Mesenteric fat pad (tissue), 1 donor: ENCODE results near the gene SAFB. TPM values are rescaled to one million over a fixed set of nuclear protein-coding genes. Genes with fewer than 3 reads are reported as not detected.

ENCODE experiments used
- DNase-seq: peaks from one replicate; pipeline ENCODE4 v3.0.0-alpha.2; 2020; ENCODE audit warnings: low spot score
- total RNA-seq: library from RNA; stranded (reverse); fragmentation: NEBNext Ultra II Directional; extraction: Animal tissue kit (Norgen Biotek cat#: 25700); gene quantifications from one replicate; pipeline ENCODE4 v1.2.1, GENCODE V29; 2021
- donor health status: DM: yes; HTN: yes; CAD: no.

Gene SAFB
- total RNA-seq, 1 donor from 2014 or later: 69.9 TPM

DNA sequence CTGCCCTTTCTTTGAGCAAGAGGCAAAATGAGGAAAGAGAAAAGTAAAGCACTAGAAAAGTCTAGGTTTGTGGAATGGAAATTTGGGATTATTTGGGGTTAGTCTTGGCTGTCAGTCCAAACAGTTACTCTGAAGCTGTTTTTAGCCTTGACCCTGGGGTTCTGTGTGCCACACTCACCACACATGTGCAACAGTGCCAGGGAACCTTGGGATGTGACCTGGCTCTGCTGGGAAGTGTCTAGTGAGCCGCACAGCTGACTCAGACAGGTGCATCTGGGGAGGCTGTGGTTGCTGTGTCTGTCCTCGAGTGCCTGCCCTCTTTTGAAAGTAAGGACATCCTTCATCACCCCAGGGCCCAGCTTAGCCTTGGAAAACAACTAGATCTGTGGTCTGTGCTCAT, 41.6 kb downstream of the SAFB start:
- no peak for DNase-seq

DNA sequence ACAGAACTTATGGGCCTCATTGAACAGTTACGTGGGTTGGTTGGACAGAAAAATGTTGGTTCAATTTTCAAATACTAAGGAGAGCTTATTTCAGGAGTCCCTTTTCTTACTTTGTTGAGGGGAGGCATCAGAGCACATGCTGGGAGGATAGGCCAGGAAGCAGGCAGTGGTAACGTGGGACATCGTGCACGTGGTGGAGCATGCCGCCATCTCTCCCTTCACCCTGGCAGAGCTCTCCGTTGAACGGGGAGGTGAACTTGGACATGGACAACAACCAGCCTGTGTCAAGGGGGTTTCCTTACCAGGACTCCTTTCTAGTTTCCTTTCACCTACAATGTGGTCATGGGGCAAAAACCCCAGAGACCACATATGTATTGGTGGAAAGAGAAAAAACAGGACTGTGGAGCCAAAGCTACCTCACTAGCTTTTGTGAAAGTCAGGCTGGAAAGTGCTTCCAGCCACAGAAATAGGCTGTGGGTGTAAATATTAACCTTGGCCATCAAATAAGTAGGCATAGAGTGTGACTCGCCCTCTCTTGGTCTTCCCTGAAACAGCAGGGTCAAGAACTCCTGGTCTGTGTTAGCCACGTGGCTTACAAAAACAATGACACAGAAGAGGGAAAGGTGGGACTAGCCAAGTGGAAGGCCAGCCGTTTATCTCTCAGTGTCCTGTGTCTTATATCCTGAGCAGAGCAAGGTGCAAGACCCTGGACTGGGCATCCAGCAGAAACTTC, 43.1 kb downstream of the SAFB start:
- DNase-seq: no peak

DNA sequence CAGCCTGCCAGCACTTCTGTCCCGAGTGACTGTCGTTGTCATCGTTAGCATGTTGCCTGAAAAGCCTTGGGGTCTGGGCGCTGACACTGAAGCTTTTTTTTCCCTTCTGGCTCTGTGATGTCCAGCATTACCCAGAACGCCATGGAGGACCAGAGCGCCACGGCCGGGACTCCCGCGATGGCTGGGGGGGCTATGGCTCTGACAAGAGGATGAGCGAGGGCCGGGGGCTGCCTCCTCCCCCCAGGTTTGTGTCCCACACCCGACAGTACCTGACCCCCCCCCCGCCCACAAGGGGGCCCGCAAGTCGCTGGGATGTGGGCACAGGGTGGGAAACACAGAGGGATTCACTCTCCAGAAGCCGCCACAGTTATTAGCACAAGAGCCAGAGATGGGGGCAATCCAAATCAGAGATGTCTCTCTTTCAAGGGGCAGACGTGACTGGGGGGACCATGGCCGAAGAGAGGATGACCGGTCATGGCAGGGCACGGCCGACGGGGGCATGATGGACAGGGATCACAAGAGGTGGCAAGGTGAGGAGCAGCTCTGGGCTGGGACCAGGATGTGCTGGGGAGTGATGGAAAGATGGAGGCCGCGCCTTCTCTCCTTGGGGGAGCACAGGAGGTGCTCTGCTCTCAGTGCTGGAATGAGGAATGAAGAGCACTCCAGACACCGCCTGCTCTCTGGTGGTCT, 44.2 kb downstream of the SAFB start:
- DNase-seq: no peak

DNA sequence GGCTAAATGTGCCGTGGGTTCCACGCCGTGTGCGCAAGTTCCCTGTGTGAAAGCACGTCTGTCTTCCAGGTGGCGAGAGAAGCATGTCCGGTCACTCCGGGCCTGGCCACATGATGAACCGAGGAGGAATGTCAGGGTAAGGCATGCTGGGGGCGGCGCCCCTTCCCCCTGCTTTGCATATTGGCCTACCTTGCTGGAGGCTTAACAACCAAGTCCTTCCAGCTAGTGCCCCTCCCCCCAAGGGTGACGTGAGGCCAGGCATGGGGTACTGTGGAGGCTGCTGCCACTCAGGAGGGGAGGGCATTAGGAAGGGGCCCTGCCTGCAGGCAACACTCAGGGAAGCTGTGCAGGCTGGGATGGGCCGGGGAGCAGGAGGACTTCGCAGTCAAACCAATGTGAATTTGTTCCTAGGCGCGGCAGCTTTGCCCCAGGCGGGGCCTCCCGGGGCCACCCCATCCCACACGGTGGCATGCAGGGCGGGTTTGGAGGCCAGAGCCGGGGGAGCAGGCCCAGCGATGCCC, 44.9 kb downstream of the SAFB start:
- no peak for DNase-seq

DNA sequence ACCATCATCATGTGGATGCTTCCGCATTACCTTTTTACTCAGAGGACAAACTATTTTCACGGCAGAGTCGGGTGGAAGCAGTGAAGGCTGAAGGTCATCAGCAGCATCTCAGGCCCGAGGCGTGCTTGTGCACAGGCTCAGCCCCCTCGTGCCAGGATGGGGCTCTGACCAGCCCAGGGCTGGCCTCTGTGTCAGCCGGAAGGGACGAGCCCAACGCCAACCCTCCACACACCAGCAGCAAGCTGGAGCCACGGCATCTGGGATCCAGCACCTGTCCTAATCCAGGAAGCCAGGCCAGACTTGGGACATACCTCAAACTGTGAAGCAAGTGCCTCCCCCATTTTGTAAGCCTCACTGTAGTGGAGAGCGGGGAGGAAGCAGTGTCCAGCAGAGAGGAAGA, 46.3 kb downstream of the SAFB start:
- DNase-seq: no peak

DNA sequence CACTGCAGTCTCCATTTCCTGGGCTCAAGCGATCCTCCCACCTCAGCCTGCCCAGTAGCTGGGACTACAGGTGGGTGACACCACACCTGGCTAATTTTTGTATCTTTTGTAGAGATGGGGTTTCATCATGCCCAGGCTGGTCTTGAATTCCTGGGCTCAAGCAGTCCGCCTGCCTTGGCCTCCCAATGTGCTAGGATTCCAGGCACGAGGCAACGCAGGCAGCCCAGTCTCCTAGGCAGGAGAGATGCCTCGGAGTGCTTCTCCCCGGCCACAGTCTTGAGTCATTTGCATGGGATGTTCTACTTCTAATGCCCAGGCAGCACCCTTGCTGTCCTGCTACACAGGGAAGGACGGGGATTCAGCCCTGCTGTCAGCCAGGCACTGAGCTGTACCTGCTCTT, 48.7 kb downstream of the SAFB start:
- DNase-seq: no peak

DNA sequence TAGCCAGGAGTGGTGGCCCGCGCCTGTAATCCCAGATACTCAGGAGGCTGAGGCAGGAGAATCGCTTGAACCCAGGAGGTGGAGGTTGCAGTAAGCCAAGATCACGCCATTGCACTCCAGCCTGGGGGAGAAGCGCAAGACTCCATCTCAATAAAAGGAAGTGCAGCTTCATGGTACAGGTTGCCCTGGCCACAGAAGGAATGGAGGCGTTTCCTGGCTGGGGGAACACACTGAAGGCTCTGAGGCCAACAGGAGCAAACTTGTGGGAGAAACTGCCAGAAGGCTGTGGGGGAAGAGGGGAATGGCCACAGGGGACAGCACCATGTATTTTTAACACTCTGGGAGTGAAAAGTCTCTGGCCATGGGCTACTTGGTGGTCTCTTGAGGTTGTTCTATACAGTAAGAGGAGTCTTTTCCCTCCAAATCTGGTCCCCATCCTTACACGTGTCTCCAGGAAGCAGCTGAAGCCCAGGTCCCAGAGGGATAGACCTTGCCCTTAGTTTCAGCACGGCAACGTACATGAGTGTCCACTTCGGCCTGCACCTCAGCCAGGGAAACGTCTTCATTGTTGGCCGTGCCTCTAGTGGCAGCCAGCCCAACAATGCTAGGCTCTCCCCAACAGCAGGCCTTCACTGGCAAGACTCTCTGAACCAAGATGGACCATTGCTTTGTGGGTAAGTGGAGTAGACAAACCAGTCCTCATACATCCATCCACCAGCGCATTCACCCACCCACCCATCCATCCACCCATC, 50.0 kb downstream of the SAFB start:
- DNase-seq: no peak

DNA sequence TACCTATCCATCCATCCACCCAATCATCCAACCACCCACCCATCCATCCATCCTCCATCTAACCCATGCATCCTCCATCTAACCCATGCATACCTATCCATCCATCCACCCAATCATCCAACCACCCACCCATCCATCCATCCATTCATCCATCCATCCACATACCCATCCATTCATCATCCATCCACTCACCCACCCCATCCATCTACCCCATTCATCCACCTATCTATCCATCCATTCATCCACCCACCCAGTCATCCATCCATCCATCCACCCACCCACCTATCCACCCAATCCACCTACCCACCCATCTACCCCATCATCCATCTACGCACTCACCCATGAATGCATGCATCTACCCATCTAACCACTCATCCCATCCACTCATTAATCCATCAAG, 50.9 kb downstream of the SAFB start:
- DNase-seq: no peak

DNA sequence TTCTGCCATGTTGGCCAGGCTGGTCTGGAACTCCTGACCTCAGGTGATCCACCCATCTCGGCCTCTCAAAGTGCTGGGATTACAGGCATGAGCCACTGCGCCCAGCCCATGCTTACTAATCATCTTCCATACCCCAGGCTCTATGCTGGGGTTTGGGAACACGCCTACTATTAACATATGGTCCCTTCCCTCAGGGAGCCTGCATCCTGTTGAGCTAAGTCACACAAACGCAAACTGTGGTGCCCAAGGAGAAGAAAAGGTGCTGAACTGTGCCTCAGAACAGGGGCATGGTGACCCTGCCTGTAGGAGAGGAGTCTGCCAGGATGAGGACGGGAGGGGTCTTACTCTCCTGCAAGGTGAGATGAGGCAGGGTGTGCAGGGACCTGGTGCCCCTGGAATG, 51.8 kb downstream of the SAFB start:
- DNase-seq: no peak

DNA sequence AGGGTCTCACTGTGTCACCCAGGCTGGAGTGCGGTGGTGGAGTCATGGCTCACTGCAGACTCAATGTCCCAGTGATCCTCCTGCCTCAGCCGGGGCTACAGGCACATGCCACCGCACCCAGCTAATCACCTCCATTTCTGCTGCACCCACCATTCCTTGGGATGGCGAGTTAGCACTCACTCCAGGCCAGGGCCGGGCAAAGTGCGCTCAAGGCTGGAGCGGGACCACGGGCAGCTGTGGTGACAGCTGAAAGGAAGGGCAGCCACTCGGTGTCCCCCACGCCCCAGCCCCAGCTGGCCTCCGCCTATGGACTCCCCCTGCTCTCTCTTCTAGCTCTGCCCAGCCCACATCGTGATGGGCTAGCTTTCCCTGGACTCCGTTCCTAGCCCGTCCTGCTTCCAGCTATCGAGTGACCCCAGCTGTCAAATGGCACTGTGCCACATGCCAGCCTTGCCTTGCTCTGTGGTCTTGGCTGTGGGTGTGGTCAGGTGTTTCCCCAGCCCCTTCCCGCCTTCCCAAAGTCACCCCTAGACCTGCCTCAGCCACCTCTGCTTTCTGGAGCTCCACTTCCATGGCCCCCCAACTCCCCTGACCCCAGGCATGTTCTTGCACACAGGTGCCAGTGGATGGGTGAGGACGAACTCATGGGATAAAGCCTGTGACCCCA, 53.4 kb downstream of the SAFB start:
- DNase-seq: no peak

DNA sequence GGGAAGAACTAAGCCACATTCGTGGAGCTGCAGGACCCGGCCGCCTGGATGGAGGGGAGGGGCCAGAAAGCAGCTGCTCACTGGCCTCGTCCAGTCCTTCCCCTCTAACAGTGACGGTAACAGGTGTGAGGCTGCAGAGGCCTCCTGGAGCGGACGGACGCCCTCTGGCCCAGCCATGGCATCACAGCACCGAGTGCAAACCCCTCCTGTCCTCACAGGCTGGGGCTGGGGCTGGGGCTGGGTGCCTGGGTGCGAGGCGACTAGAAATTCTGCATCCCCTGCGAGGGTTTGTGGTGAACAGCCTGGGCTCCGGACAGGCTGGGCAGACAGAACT, 53.9 kb downstream of the SAFB start:
- no peak for DNase-seq

DNA sequence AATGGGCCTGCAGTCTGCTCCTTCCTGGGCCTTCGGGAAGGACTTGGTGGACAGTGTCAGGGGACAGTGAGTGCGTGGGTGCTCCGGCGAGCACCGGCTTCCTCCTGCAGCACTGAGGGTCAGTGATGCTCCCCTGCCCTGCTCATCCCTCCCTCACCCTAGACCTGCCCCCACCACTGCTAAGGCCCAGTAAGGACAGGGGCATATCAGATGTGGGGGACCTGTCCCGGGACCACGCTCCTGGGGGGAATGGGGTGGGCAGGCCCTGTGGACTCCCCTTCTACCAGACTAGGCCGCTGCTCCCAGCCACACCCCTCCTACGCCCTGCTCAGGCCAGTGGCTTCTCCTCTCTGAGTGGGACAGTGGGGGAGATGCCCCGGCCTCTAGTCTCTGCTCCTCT, 54.3 kb downstream of the SAFB start:
- DNase-seq: no peak

DNA sequence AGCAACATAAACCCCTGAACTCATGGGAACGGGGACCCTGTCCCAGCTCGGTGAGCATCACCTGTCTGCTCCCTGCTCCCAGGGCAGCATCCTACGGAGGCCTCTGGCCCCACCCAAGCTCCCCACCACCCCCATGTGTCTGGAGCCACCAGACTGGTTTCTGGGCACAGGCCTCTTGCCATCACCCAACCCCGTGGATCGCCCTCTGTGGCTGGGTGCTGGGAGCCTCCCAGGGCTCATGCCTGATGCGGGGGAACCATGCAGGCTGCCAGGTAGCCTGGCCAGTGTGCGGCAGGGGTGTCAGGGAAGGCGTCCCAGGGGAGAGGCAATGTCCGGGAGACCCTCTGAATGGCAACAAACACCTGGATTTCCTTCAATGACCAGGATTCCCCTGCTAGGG, 54.7 kb downstream of the SAFB start:
- DNase-seq: no peak

DNA sequence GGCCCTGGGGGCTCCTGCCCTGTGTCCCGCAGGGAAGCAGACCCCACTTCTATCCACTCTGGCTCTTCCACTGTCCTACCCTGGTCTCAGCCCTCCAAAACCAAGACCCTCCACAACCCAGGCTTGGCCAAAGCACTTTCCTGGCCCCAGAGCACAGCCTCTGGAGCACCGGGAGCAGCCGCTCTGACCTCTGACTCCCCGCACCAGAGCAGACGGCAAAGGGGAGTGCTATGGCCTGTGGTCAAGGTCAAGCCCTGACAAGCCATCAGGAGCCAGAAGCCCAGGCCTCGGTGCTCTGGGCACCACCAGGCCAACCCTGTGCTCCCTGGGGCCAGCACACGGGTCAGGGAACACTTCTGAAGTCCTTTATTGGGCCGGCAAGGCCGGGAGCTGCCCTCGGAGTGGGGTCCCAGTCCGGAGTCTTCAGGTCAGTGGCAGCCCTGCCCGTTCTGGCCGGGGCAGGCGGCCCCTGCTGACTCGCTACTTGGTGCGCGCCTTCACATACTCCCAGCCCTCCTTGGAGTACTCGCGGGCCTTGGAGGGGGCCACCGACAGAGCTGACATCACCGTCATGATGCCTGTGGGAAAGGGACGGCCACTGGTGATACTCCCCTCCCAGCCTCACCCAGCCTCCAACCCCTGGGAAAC, 55.3 kb downstream of the SAFB start:
- DNase-seq: no peak

DNA sequence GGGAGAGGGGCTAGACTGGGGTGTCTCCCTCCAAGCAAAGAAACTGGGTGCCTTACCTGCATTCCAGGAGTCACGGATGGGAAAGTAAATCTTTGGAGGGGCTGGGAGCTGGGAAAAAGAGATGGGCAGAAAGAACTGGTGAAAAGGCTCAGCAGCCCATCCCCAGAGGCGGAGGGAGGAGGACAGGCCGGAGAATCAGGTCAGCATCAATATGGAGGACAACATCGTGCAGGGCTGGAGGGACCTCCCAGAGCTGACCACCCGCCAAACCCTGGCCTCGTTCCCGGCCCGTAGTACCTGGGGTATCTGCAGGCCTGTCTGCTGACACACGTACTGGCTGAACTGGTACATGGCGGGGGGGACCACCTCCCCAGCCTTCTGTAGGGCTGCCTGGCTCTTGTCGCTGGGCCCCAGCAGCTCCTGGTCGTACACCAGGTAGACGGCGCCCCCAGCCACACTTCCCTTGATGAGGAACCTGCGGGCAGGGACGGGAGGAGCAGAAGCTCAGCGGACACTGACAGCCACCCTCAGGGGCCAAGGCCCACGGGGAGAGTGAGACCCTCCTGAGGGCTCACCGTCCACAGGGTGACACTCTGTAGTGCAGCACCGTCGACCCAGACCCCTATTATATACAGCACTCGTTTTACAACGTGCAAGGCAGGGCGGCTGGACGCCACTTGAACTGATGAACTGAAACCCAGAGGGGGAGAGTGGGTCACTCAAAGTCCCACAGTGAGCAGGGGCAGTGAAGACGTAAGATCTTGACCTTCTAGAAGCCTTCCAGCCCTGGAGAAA, 56.6 kb downstream of the SAFB start:
- no peak for DNase-seq

DNA sequence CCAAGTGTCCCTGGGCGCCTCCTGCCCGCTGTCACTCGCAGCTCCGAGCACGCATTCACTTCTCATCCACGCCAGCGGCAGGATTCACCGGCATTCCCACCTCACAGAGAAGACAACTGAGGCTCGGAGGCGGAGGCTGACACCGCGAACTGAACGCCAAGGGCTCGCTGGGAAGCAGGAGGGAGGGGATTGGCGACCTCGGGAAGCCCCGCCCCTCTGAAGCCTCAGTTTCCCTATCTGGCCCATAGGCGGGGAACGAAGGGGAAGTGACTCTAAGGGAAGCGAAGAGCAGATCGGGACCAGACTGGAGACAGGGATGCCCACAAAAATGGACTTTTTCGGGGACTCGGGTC, 57.2 kb downstream of the SAFB start:
- DNase-seq: no peak

DNA sequence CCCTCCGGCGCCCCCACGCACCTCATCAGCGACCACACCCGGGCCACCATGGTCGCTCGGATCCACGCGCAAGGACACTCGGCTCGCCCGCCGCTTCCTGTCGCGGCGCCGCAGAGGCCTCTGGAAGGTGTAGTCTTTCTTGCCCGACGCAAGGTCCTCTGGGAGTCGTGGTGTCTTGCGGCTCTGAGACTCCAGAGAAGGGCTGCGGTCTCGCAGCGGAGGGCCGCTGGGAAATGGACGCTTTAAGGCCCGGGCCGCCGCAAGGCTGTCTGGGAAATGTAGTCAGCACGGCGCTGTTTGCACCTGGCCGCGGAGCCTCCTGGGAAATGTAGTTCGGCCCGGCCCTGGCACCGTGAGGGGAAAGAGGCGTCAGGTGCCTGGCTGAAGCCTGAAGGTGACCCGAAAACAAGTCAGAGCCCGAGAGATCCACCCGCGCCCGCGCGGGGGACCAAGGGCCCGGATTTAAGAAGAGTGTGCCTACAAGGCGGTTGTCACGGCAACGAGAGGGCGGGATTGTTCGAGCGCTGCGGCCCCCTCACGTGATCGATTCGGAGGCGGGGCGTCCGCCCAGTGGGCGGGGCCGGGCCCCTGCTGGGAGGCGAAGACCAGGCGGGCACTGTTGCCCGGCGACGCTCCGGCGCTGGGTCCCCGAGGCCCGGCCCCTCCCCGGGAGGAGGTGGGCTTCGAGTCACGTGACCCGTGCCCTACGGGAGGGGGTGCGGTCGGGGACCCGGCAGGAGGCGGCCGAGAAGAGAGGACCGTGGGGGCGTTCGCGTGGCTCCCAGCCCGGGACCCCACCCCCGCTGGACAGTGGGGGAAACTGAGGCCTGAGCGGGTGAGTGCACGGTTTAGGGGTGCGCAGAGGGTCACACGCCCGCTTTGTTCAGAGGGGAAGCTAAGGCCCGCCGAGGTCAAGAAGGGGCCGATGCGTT, 57.8 kb downstream of the SAFB start, which contains the start of the genes HSD11B1L and MICOS13:
TSS of gene HSD11B1L (plus strand) at position 591 of the 932 bp plus-strand sequence. CDS start 3,806 bp downstream, outside the sequence.
TSS of gene MICOS13 (minus strand) at position 80 of the 932 bp plus-strand sequence. CDS start at position 50, 30 bp downstream.
- peak; percentile 99 for DNase-seq

DNA sequence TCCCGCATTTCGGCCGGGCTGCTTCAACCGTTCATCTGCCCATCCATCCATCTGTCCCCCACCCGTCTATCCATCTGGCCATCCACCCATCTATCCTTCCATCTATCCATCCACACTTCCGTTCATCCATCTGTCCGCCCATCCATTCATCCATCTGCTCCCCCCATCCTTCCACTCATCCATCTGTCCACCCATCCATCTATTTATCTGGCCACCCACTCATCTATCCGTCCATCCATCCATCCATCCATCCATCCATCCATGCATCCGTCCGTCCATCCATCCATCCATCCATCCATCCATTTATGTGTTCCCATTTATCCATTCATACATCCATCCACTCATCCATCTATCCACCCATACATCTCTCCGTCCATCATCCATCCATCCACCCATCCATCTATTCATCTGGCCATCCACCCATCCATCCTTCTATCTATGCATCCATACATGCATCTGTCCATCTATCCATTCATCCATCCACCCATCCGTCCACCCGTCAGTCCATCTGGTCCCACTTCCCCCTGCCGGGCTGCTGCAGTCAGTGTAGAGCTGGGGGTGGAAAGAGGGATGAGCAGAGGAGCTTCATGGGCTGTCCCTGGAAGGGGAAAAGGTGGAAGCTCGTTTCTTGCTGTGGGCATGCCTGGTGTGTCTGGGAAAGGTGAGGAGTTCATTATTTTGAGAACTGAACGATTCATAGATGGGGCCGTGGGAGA, 58.7 kb downstream of the SAFB start:
- no peak for DNase-seq
